ENCODE results near the gene SURF1.
A peak's percentile ranks its signal among the peaks of the same experiment; 100 is the strongest.
"Not testable (repeated sequence)": the region's sequence is repeated elsewhere in the genome, so short reads cannot be mapped to it uniquely, and the experiment has no call there.

The SURF1 gene

GRCh38 chr9:133341369-133342068 is 14.8 kb downstream of the SURF1 start:
- no peak for DNase-seq

DNA sequence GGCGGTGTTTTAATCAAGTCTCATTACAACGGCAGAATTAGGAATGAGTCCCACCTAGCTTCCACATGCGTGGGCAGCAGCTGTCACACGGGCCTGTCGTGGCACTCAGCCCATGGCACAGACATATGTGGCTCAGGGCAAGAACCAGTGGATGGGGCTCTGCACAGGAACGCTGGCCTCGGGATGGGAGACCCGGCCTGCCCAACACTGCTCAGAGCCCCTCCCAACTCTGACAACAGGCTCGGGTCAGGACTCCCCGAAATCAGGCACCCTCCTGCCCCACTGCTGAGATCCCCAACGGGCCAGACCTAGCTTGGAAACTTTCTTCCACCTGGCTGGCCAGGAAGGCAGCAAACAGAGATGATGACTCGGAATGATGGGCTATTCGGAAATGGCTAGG is 15.4 kb downstream of the SURF1 start:
- no peak for DNase-seq

DNA sequence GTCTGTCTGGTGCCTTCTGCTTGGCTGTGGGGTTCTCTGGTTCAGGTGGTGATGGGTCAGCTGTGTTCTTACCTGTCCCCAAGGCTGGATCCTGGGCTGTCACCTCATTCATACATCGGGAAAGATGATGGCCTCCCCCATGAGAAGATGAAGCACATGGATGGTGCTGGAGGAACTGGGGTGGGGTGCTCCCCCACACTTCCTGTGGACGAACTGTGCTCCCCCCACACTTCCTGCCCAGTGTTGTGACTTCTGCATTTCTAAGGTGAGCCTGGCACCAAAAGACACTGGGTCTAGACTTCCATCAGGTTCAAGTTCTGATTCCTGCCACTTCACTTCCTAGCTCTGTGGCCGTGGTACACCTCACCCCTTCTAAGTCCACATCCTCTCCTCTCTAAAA is 16.0 kb downstream of the SURF1 start:
- no peak for DNase-seq

DNA sequence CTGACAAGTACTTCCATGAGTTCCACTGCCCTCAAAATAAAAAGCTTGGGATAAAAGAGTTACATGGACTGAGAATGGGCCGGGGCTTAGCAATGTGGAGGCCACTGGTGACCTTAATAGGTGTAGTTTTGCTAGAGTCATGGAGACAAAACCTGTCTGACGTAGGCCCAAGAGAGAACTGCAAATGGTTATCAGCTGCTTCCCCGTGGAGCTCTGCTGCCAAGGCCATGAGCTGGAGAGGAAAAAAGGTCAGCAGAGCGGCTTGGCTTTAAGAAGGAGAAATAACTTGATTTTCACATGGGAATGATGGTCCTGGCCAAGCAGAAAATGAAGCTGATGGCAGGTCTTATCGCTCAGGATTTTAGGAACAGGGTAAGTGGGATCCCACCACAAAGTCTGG is 16.6 kb downstream of the SURF1 start:
- no peak for DNase-seq

- DNase-seq: peak; percentile 93
Measured at GRCh38 chr9:133335924-133336811, 20.1 kb downstream of the SURF1 start, which contains the start of gene SURF6. Gene SURF6 (minus strand): TSS chr9:133336188. CDS start chr9:133336132, 56 bp downstream.

GRCh38 chr9:133334888-133335287 is 21.4 kb downstream of the SURF1 start:
- DNase-seq: not testable (repeated sequence)

GRCh38 chr9:133334161-133334560 is 22.1 kb downstream of the SURF1 start:
- no peak for DNase-seq

DNA sequence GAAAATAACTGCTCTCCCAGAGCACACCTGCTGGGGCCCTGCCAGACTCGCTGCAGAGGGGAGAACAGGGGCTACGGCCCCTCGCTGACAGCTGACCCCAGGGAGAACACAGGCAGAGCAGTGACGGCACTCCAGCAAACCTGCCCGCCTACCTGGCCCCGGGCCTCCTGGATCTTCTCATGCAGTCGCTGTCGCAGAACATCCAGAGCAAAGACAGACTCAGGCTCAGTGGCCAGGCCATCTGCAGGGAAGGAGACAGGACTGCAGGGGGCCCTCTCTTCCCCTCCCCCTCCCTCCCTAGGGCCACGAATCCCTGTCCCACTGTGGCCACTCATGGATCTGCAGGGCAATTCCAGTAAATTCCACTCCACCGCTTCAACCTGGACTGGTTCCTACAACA is 22.7 kb downstream of the SURF1 start:
- no peak for DNase-seq

DNA sequence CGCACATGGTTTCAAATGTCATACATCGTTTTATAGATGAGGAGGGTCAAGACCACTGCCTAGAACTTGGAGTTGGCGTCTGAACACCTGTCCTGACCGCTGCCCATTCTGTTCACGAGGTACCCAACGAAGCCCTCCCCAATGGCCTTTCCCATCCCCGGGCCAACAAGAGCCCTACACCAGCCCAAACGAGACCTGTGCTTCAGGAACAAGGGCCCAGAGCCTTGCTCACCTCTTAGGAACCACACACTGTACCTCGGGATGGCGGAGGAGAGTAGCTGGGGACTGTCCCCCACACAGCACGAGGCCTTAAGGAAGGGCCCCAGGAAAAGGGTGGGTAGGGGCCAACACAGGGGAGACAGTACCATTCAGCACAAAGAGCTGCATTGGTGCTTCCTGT is 23.3 kb downstream of the SURF1 start:
- DNase-seq: no peak

DNA sequence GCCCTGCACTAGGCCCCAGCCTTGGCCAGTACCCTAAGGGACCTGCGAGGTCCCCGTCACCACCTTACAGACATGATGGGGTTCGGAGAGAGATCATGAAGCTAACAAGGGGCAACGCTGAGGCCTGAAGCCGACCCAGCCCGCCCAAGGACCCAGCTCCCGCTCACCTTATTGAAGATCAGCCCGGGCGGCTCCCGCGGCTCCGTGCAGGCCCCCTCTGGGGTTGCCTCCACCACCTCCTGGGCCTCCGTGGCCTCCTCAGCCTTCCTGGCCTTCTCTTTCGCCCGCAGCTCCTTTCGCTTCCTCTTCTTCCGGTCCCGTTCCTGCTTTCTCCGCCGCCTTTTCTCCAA is 23.9 kb downstream of the SURF1 start:
- no peak for DNase-seq

GRCh38 chr9:133331641-133332380 is 24.5 kb downstream of the SURF1 start:
- no peak for DNase-seq

- no peak for DNase-seq
Measured at GRCh38 chr9:133331221-133331620, 25.1 kb downstream of the SURF1 start.

DNA sequence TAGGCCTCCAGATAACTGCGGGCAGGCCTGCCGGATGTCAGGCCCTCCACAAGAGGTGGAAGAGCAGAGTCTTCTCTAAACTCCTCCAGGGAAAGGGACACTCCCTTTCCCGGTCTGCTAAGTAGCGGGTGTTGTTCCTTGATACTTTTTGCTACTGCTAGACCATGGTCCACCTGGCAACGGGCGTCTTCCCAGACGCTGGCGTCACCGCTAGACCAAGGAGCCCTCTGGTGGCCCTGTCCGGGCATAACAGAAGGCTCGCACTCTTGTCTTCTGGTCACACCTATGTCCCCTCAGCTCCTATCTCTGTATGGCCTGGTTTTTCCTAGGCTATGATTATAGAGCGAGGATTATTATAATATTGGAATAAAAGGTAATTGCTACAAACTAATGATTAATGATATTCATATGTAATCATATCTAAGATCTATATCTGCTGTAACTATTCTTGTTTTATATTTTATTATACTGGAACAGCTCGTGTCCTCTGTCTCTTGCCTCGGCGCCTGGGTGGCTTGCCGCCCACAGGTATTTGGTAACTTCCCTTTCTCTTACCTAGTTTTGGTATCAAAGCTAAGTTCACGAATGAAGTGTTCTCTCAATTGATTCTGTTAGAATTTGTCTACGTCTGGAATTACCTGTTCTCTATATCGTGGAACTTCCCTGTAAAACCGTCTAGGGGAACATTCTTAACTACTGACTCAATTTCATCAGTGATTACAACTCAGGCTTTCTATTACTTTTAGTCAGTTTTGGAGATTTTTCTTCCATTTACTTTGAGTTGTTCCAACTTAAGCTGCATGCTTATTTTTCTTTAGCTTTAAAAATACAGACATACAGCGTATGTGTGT is 26.8 kb downstream of the SURF1 start:
- DNase-seq: not testable (repeated sequence)

GRCh38 chr9:133327834-133328484 is 28.3 kb downstream of the SURF1 start:
- no peak for DNase-seq

DNA sequence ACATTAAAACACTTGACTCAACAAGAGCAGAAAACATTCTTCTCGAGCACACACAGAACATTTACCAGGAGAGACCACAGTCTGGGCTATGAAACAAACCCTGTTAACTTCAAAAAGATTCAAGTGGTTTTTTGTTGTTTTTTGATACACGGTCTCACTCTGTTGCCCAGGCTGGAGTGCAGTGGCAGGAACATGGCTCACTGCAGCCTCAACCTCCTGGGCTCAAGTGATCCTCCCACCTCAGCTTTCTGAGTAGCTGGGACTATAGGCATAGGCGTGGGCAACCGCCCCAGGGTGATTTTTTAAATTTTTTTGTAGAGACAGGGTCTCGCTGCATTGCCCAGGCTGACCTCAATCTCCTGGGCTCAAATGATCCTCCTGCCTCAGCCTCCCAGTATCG is 29.3 kb downstream of the SURF1 start:
- DNase-seq: not testable (repeated sequence)

- DNase-seq: no peak
Measured at GRCh38 chr9:133323991-133324703, 32.1 kb downstream of the SURF1 start.

DNA sequence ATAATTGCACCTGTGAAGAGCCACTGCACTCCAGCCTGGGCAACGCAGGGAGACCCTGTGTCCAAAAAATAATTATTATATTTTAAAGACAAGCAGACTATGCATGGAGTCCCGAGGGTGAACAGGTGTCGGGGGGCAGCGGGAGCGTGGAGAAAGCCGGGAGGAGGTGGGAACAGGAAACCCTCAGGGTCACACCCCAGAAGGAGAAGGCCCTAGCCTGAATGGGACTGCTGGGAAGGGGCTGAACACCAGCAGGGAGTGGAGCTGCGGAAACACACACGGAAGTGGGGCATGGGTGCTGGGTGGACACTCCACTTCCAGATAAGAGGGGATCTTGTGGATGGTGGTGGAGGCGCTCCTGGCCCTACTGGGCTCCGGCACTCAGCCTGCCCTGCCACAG is 33.1 kb downstream of the SURF1 start:
- DNase-seq: no peak

GRCh38 chr9:133322701-133323100 is 33.6 kb downstream of the SURF1 start:
- no peak for DNase-seq

- no peak for DNase-seq
Measured at GRCh38 chr9:133321411-133321935, 34.8 kb downstream of the SURF1 start.

- no peak for DNase-seq
Measured at GRCh38 chr9:133320421-133320881, 35.8 kb downstream of the SURF1 start.

GRCh38 chr9:133317551-133317950 is 38.7 kb downstream of the SURF1 start:
- not testable (repeated sequence) for DNase-seq
